Measurements from ENCODE around the gene ELFN1.

DNA sequence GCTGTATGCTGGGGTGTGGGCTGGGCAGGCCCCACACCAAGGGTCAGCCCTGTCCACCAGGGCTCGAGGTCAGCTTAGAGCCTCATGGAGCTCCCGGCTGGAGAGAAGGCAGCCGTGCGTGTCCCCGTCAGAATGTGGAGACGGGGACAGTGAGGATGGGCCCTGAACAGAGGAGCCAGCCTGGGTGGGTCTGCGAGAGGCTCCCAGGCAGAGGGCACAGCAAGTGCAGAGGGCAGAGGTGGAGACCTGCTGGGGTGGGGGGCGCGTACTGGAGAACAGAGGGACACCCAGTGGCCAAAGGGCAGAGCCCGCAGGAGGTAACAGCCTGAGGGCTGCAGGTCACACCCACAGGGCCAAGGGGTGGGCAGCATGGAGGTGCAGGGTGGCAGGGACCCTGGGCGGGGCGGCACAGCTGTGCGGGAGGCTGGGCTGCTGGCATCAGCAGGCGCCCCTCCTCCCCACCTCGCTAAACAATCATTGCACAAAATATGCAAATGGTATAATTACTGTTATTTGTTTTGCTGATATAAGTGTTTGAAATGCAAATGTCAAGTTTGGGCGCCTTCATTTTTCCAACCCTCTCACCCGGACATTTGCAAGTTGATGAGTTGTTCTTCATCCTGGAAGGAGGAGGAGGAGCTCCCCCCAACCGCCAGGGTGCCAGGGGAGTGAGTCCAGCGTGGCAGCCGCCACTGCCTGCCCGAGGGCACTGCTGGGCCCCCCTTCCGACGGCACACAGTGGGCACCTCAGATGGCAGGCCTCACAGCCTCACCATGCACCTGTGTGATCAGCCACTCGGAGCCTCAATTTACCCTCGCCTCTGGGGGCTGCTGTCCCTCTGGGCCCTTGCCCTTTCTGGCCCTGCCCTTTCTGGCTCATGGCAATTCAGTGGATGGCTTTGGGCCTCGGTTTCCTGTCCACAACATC, 35.0 kb downstream of the ELFN1 start:
- no peak for TF ChIP-seq POLR2A (IDR thresholded peaks at IDR 0.05)
- TF ChIP-seq, protein P1, sequence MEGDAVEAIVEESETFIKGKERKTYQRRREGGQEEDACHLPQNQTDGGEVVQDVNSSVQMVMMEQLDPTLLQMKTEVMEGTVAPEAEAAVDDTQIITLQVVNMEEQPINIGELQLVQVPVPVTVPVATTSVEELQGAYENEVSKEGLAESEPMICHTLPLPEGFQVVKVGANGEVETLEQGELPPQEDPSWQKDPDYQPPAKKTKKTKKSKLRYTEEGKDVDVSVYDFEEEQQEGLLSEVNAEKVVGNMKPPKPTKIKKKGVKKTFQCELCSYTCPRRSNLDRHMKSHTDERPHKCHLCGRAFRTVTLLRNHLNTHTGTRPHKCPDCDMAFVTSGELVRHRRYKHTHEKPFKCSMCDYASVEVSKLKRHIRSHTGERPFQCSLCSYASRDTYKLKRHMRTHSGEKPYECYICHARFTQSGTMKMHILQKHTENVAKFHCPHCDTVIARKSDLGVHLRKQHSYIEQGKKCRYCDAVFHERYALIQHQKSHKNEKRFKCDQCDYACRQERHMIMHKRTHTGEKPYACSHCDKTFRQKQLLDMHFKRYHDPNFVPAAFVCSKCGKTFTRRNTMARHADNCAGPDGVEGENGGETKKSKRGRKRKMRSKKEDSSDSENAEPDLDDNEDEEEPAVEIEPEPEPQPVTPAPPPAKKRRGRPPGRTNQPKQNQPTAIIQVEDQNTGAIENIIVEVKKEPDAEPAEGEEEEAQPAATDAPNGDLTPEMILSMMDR (IDR thresholded peaks at IDR 0.05), result no peak

Data from esophagus squamous epithelium (tissue), 4 donors.